Subcutaneous adipose tissue (tissue), 4 donors: ENCODE results near the gene GPR146. TPM values are rescaled to one million over a fixed set of nuclear protein-coding genes. Genes with fewer than 3 reads are reported as not detected.

ENCODE experiments used
- total RNA-seq, 4 donors: library from RNA; depleted of rRNA; stranded (reverse); fragments of >200 nt; gene quantifications; one replicate each; pipeline ENCODE4 v1.1.0, GENCODE V29; 2016
- TF ChIP-seq, protein P1 (sequence below): fragments of 450-650 bp; IDR thresholded peaks from one replicate; pipeline ENCODE4 v1.5.1; 2016; ENCODE audit warnings: low read depth, mild to moderate bottlenecking, control low read depth, antibody characterized with exemption, moderate library complexity

The GPR146 gene
- total RNA-seq, 4 donors from 2014 or later, result 44.0 to 145 (median 61.4) TPM

DNA sequence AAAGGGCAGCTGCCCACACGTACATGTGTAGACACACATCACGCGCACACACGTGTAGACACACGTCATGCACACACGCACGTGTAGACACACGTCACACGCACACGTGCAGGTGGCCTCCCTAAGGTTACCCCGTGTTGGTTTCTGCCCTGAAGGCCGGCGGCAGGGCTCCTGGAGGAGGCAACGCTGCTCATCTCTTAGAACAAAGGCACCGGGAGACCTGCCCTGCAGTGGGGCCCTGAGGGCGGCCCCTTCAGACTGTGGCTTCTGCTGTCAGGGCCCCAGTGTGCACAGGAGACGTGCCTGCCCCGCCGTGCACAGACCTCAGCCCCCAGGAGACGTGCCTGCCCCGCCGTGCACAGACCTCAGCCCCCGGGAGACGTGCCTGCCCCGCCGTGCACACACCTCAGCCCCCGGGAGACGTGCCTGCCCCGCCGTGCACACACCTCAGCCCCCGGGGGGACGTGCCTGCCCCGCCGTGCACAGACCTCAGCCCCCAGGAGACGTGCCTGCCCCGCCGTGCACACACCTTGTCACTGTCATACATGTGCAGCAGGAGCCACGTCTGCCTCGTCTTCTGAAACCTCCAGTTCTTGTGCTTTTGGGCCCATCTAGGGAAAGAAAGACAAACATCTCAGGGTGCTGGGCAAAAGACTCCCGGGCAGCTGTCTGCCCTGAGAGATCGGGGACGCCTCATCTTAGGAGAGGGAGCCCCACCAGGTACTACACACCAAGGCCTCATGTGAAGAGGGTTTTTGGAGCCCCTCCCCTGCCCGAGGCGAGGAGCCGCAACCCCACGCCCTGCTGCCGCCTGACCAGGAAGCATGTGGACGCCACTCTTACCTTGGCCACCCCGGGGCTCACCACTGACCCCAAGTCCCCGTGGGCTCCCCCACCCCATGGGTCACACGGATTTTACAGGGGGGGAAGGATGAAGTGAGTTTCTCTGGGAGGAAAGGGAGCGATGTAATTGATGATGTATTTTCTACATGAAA, 44.1 kb upstream of the GPR146 start:
- TF ChIP-seq, protein P1, sequence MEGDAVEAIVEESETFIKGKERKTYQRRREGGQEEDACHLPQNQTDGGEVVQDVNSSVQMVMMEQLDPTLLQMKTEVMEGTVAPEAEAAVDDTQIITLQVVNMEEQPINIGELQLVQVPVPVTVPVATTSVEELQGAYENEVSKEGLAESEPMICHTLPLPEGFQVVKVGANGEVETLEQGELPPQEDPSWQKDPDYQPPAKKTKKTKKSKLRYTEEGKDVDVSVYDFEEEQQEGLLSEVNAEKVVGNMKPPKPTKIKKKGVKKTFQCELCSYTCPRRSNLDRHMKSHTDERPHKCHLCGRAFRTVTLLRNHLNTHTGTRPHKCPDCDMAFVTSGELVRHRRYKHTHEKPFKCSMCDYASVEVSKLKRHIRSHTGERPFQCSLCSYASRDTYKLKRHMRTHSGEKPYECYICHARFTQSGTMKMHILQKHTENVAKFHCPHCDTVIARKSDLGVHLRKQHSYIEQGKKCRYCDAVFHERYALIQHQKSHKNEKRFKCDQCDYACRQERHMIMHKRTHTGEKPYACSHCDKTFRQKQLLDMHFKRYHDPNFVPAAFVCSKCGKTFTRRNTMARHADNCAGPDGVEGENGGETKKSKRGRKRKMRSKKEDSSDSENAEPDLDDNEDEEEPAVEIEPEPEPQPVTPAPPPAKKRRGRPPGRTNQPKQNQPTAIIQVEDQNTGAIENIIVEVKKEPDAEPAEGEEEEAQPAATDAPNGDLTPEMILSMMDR, result no peak

GRCh38 chr7:1004018-1004852, 40.1 kb upstream of the GPR146 start:
- TF ChIP-seq, protein P1, result no peak

DNA sequence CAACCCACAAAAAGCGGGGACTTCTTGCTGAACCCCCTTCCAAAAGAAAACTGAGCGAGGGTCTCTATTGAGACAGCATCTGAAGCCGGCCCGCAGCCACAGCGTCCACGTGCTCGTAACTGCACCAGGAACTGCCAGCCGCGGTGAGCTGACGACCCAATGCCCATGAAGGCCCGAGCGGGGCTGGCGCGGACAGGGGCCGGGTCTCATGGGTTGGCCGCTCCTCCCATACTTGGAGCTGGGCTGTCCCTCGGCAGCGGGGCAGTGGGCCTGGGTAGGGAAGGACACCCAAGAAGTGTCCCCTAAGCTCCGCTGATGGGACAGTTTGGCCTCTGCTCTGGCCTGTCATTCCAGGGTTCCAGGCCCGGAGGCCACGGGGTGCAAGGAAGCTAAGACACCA, 39.0 kb upstream of the GPR146 start:
- TF ChIP-seq, protein P1, result no peak

DNA sequence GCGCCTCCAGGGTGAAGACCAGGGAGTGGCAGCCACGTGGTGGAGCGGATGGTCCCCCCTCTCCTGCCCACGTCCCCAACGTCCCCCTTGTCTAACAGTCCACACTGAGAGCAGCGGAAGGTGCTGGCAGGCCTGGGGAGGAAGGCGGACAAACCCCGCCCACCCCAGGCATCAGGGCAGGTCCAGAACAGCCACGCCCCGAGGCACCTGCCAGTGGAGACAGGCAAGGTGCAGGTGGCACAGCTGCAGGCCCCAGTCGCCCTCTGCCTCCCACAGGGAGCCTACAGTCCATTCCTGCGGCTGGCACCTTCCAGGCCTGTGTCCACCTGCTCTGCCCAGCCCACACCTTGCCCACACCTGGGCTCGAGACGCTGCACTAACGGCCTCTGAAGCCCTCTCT, 36.4 kb upstream of the GPR146 start:
- TF ChIP-seq, protein P1, result no peak

DNA sequence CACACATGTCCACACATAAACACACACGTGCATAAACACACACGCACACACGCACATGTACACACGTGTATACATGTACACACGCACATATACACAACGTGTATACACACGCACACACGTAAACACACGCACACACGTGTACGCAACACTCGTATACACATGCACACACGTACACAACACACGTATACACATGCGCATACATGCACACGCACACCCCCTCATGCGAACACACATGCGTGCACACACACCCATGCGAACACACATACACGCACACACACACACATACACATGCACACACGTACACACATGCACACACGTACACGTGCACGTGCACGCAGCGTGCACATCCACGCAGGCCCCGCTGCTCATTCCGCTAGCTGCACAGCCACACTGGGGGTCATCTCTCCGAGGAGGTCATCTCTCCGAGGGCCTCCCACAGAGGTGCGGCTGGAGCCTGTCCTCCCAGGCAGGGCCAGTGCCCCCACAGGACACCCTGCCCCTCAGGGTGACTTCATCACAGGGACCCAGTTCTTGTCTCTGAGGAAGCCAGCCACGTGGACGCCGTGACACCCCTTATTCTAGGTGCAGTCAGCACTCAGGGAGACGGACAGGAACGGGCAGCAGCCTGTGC, 35.5 kb upstream of the GPR146 start:
- TF ChIP-seq, protein P1, result no peak

- TF ChIP-seq, protein P1, result no peak
Measured at GRCh38 chr7:1009747-1010146, 34.6 kb upstream of the GPR146 start.
